Endothelial cell of umbilical vein (primary cell): ENCODE data around the gene GNG8. TPM values are rescaled to one million over a fixed set of nuclear protein-coding genes. Genes with fewer than 3 reads are reported as not detected.

Experiments
- BruUV-seq: library from RNA; stranded (reverse); fragments of 400-500 nt; replicated peaks from 2 replicates; lab custom pipeline; 2021; lab: Mats Ljungman, UMichigan
- CTCF ChIA-PET: fragments of 300-600, 350-600 bp; sonication (Branson Sonifier 250); formaldehyde crosslinking; loops from one replicate; lab custom pipeline; 2021; ENCODE audit warnings: antibody characterized with exemption, inconsistent platforms; lab: Charles Lee
- POLR2A ChIA-PET: fragments of 300-600, 350-600 bp; sonication (Branson Sonifier 250); formaldehyde crosslinking; loops from one replicate; lab custom pipeline; 2021; ENCODE audit warnings: antibody characterized with exemption, inconsistent platforms; lab: Charles Lee
- DNase-seq: peaks from one replicate; pipeline ENCODE4 v3.0.0-alpha.2; 2011; ENCODE audit warnings: low read depth, low spot score
- FAIRE-seq: peaks from 2 replicates; lab custom pipeline; 2011; peaks lifted over from hg19 to GRCh38; lab: Jason Lieb, UNC
- H2AFZ ChIP-seq: 2 replicates; pipeline ENCODE4 v1.6.0; 2012; ENCODE audit warnings: low read depth, low read length, control low read depth, inconsistent platforms
- H3K27ac ChIP-seq: 2 replicates; pipeline ENCODE4 v1.5.1; 2011; ENCODE audit warnings: low read depth, mild to moderate bottlenecking, control low read depth, low read length, moderate library complexity; ENCODE audit not compliant: insufficient read depth
- H3K27me3 ChIP-seq, 2 experiments: 2 replicates each; pipeline versions ENCODE4 v1.6.0 to v1.6.1; 2011; ENCODE audit warnings: low read length in 2 of 2, mixed read lengths in 1 of 2; ENCODE audit not compliant: control insufficient read depth in 2 of 2, insufficient read depth in 2 of 2
- H3K36me3 ChIP-seq, 2 experiments: 2 replicates in 1 of 2; 3 replicates in 1 of 2; pipeline ENCODE4 v1.5.1; 2011; ENCODE audit warnings: low read length in 2 of 2, mild to moderate bottlenecking in 1 of 2, moderate library complexity in 1 of 2; ENCODE audit not compliant: control insufficient read depth in 2 of 2, insufficient read depth in 2 of 2; ENCODE audit errors: extremely low read depth in 1 of 2
- H3K4me1 ChIP-seq: 3 replicates; pipeline ENCODE4 v1.5.1; 2011; ENCODE audit warnings: mild to moderate bottlenecking, low read length; ENCODE audit not compliant: control insufficient read depth, insufficient read depth; ENCODE audit errors: extremely low read depth
- H3K4me2 ChIP-seq: 2 replicates; pipeline ENCODE4 v1.6.1; 2011; ENCODE audit warnings: low read length, control low read depth, mixed read lengths; ENCODE audit not compliant: insufficient read depth
- H3K4me3 ChIP-seq, 3 experiments: fragments of 200-600 bp in 1 of 3; sonication (generic), shearing (Covaris generic) in 1 of 3; replicated peaks in 1 of 3; 2 replicates each; pipeline ENCODE4 v1.5.1; 2011 to 2016; ENCODE audit warnings: control low read depth in 3 of 3, low read length in 3 of 3, mild to moderate bottlenecking in 2 of 3, inconsistent platforms in 1 of 3, low read depth in 1 of 3, moderate library complexity in 1 of 3; ENCODE audit not compliant: insufficient read depth in 1 of 3
- H3K79me2 ChIP-seq: 2 replicates; pipeline ENCODE4 v1.6.0; 2012; ENCODE audit warnings: low read length, inconsistent platforms; ENCODE audit not compliant: control insufficient read depth, insufficient read depth
- H3K9ac ChIP-seq: replicated peaks from 2 replicates; pipeline ENCODE3; 2011; ENCODE audit warnings: low read length, control low read depth; ENCODE audit not compliant: insufficient read depth; ENCODE audit errors: extremely low read depth
- H3K9me1 ChIP-seq: replicated peaks from 3 replicates; pipeline ENCODE4 v1.6.0; 2011; ENCODE audit warnings: mild to moderate bottlenecking, low read length; ENCODE audit not compliant: control insufficient read depth, insufficient read depth; ENCODE audit errors: extremely low read depth
- H3K9me3 ChIP-seq: replicated peaks from 2 replicates; pipeline ENCODE4 v1.5.1; 2012; ENCODE audit warnings: low read length, inconsistent platforms; ENCODE audit not compliant: control insufficient read depth, insufficient read depth
- H4K20me1 ChIP-seq: replicated peaks from 2 replicates; pipeline ENCODE3; 2011; ENCODE audit warnings: mild to moderate bottlenecking, low read length; ENCODE audit not compliant: control insufficient read depth, insufficient read depth; ENCODE audit errors: extremely low read depth
- CTCF ChIP-seq, 2 donors: IDR thresholded peaks; 1 replicate in 1 of 2; 2 replicates in 1 of 2; pipeline ENCODE4 v1.5.1; 2011; ENCODE audit warnings: low read length in 2 of 2, mild to moderate bottlenecking in 2 of 2, moderate library complexity in 2 of 2, control low read depth in 1 of 2, inconsistent platforms in 1 of 2, low read depth in 1 of 2; ENCODE audit not compliant: insufficient read depth in 1 of 2; ENCODE audit errors: extremely low read depth in 1 of 2
- EZH2 ChIP-seq: IDR thresholded peaks from 2 replicates; pipeline ENCODE4 v1.6.1; 2012; ENCODE audit warnings: borderline replicate concordance, low read depth, mild to moderate bottlenecking, moderate library complexity, low read length, inconsistent platforms; ENCODE audit not compliant: severe bottlenecking
- FOS ChIP-seq: IDR thresholded peaks from 2 replicates; pipeline ENCODE4 v1.6.1; 2011; ENCODE audit warnings: mild to moderate bottlenecking, low read length, moderate library complexity, borderline replicate concordance; ENCODE audit not compliant: insufficient read depth
- GATA2 ChIP-seq: IDR thresholded peaks from 2 replicates; pipeline ENCODE4 v1.7.0; 2011; ENCODE audit warnings: low read depth, mild to moderate bottlenecking, moderate library complexity, mixed read lengths, low read length; ENCODE audit not compliant: insufficient read length, insufficient read depth
- JUN ChIP-seq: IDR thresholded peaks from 2 replicates; pipeline ENCODE4 v1.6.1; 2011; ENCODE audit warnings: borderline replicate concordance, low read depth; ENCODE audit not compliant: insufficient read length, insufficient read depth
- MAX ChIP-seq: IDR thresholded peaks from 2 replicates; pipeline ENCODE4 v1.6.1; 2011; ENCODE audit not compliant: insufficient read depth, insufficient read length
- MYC ChIP-seq: IDR thresholded peaks from one replicate; pipeline ENCODE4 v1.6.1; 2011; ENCODE audit warnings: mild to moderate bottlenecking, low read depth, low read length
- POLR2A ChIP-seq: IDR thresholded peaks from 2 replicates; pipeline ENCODE4 v1.6.1; 2012; ENCODE audit warnings: low read depth, mild to moderate bottlenecking, control low read depth, low read length
- POLR2AphosphoS5 ChIP-seq: IDR thresholded peaks from 2 replicates; pipeline ENCODE4 v1.6.1; 2012; ENCODE audit warnings: low read depth, mild to moderate bottlenecking, control low read depth, low read length, moderate library complexity; ENCODE audit not compliant: insufficient read depth
- dilution Hi-C: fragments of 300-500 bp; cut with MboI; formaldehyde crosslinking; loops from one replicate; pipeline ENCODE4 v1.15.0; 2019; ENCODE audit warnings: low sequenced_read_pairs; ENCODE audit not compliant: extremely low pct_ligation_motif_present
- intact Hi-C: fragments of 100-400 bp; cut with micrococcal nuclease; formaldehyde crosslinking; loops from one replicate; pipeline ENCODE4 v1.10.0; 2022
- polyA plus RNA-seq, 4 experiments: library from polyadenylated mRNA; depleted of rRNA in 3 of 4; stranded (reverse) in 3 of 4; unstranded in 1 of 4; fragments of >200 nt; gene quantifications; 2 replicates each; pipeline versions ENCODE4 v1.2.1 to v1.2.3, GENCODE V29; 2011 to 2012; ENCODE audit warnings: missing spikeins in 1 of 4
- total RNA-seq: library from RNA; stranded (reverse); gene quantifications from 2 replicates; pipeline ENCODE4 v1.2.3, GENCODE V29; 2021

GNG8 gene
- total and polyA plus RNA-seq, 2 donors (not counting 3 experiments of a cell fraction or from before 2014, with no cell fraction given), result not detected

GRCh38 chr19:46654621-46655152 lies 18.7 kb upstream of the GNG8 start:
- H2AFZ ChIP-seq, result no peak overlapping the region
- no peak overlapping the region for H3K27ac ChIP-seq
- H3K4me2 ChIP-seq, result no peak overlapping the region
- FAIRE-seq (no peak), DNase-seq (no peak)
- H4K20me1 ChIP-seq, result no peaks in the 10 kb centered on the region
- no peaks in the 10 kb centered on the region for H3K79me2 ChIP-seq
- dilution Hi-C loops, result no loop called here
- no peak overlapping the region for H3K4me3 ChIP-seq
- no peak overlapping the region for H3K9ac ChIP-seq
- intact Hi-C loops, result no loop called here
- no peaks in the 10 kb centered on the region for H3K9me1 ChIP-seq
- peaks cover 11 to 20% of the 10 kb centered on the region in 2 experiments for H3K27me3 ChIP-seq
- no TSS peak for BruUV-seq
- ChIA-PET POLR2A (no interaction called here), CTCF (interaction anchor here (1.3 kb wide), 1 partner anchor 38 kb away, joined by 3 read pairs; no protein-coding TSS in a partner anchor)
- no peaks in the 10 kb centered on the region for H3K36me3 ChIP-seq
- no peaks in the 10 kb centered on the region for H3K9me3 ChIP-seq
- H3K4me1 ChIP-seq, result no peaks in the 10 kb centered on the region
- TF ChIP-seq GATA2 (no peak), JUN (no peak), CTCF (IDR thresholded peaks at IDR 0.05; ENCODE audit: extremely low read depth in 1 of 2, insufficient read depth in 1 of 2, low read depth in 1 of 2, low read length in 2 of 2) (no peak), FOS (no peak), MYC (no peak), MAX (no peak), POLR2AphosphoS5 (no peak), EZH2 (no peak), POLR2A (no peak)
